Osteocyte (in vitro differentiated cells): ENCODE results near the gene SUCO. TPM values are rescaled to one million over a fixed set of nuclear protein-coding genes. Genes with fewer than 3 reads are reported as not detected.

Experiments
- DNase-seq: peaks from one replicate; pipeline ENCODE4 v3.0.0; 2021; ENCODE audit warnings: mixed read lengths; ENCODE audit not compliant: unreplicated experiment; ENCODE audit errors: extremely low spot score
- H3K27ac Mint-ChIP-seq: one replicate; pipeline ENCODE4 v1.8.0; 2021; ENCODE audit warnings: mild to moderate bottlenecking, mixed read lengths; ENCODE audit not compliant: unreplicated experiment
- H3K27me3 Mint-ChIP-seq: one replicate; pipeline ENCODE4 v1.8.0; 2021; ENCODE audit warnings: mixed read lengths; ENCODE audit not compliant: unreplicated experiment
- H3K36me3 Mint-ChIP-seq: one replicate; pipeline ENCODE4 v1.8.0; 2021; ENCODE audit warnings: mixed read lengths; ENCODE audit not compliant: unreplicated experiment
- H3K4me1 Mint-ChIP-seq: one replicate; pipeline ENCODE4 v1.8.0; 2021; ENCODE audit warnings: mixed read lengths; ENCODE audit not compliant: unreplicated experiment
- H3K4me3 Mint-ChIP-seq: one replicate; pipeline ENCODE4 v1.8.0; 2021; ENCODE audit warnings: mild to moderate bottlenecking, moderate library complexity, mixed read lengths; ENCODE audit not compliant: unreplicated experiment
- H3K9me3 Mint-ChIP-seq: one replicate; pipeline ENCODE4 v1.8.0; 2021; ENCODE audit warnings: mixed read lengths; ENCODE audit not compliant: unreplicated experiment
- CTCF ChIP-seq: fragments of 200-600 bp; sonication (generic); IDR thresholded peaks from 2 replicates; pipeline ENCODE4 v1.5.0; 2021; ENCODE audit warnings: antibody characterized with exemption, mild to moderate bottlenecking, moderate library complexity
- total RNA-seq: library from RNA; stranded (reverse); gene quantifications from 2 replicates; pipeline ENCODE4 v1.2.1, GENCODE V29; 2021

The SUCO gene
- total RNA-seq, 1 donor from 2014 or later: 30.4 TPM

DNA sequence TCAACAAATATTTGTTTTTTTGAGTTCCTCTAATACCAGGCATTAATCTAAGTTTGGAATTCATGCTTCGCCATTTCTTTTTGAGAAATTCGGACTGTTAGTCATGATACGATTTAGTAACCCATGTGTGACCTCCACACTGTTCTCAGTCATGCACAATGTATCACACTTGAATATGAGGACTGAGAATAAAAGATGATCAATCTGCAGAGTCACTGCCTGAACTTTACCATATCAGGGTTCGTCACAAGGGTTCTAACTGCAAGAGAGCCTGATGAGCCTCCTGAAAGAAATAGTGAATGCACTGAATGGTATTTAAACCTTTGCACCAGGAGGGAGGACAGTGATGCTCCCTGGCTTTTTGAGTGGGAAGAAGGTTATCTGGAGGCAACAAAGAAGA is 115.0 kb downstream of the SUCO start:
- Mint-ChIP-seq H3K4me3 (no peak overlapping the region), H3K4me1 (peaks cover 3% of the 10 kb centered on the region), H3K9me3 (no peaks in the 10 kb centered on the region), H3K27ac (no peak overlapping the region), H3K36me3 (no peaks in the 10 kb centered on the region), H3K27me3 (no peaks in the 10 kb centered on the region)
- TF ChIP-seq CTCF: no peak
- no peak for DNase-seq

- Mint-ChIP-seq H3K27me3 (no peaks in the 10 kb centered on the region), H3K4me3 (no peak overlapping the region), H3K9me3 (no peaks in the 10 kb centered on the region), H3K27ac (no peak overlapping the region), H3K4me1 (no peaks in the 10 kb centered on the region), H3K36me3 (no peaks in the 10 kb centered on the region)
- TF ChIP-seq CTCF: no peak
- no peak for DNase-seq
These were observed 117.7 kb downstream of the SUCO start for GRCh38 chr1:172650474-172651193.

- no peak for TF ChIP-seq CTCF
- no peak overlapping the region for H3K4me3 Mint-ChIP-seq
- H3K4me1 Mint-ChIP-seq: no peaks in the 10 kb centered on the region
- no peak overlapping the region for H3K27ac Mint-ChIP-seq
- no peaks in the 10 kb centered on the region for H3K27me3 Mint-ChIP-seq
- H3K36me3 Mint-ChIP-seq: no peaks in the 10 kb centered on the region
- DNase-seq: no peak
- no peaks in the 10 kb centered on the region for H3K9me3 Mint-ChIP-seq
These were observed 120.2 kb downstream of the SUCO start for GRCh38 chr1:172653015-172653709.

DNA sequence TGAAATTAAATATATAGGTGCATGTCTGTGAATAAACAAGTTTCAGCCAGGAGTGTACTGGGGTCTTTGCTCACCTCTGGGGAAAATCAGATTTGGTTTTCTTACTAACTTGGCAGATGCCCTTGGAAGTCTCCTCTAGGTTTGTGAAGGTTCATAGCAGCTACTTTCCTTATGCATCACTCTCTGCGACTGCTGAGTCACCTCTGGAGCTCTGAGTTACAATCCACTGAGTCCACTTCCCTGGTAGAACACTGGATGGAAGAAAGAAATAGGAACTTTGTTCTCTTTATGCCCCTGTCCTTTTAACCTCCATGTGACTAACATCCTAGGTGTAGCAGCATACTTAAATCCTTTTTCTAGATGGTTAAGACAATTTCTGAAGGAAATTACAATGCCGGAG is 121.6 kb downstream of the SUCO start:
- Mint-ChIP-seq H3K36me3 (no peaks in the 10 kb centered on the region), H3K27me3 (no peaks in the 10 kb centered on the region), H3K4me3 (no peak overlapping the region), H3K4me1 (no peaks in the 10 kb centered on the region), H3K27ac (no peak overlapping the region), H3K9me3 (no peaks in the 10 kb centered on the region)
- no peak for DNase-seq
- TF ChIP-seq CTCF: no peak

- no peak for TF ChIP-seq CTCF
- Mint-ChIP-seq H3K36me3 (no peaks in the 10 kb centered on the region), H3K9me3 (no peaks in the 10 kb centered on the region), H3K4me1 (no peaks in the 10 kb centered on the region), H3K27ac (no peak overlapping the region), H3K4me3 (no peak overlapping the region), H3K27me3 (peaks cover 4% of the 10 kb centered on the region)
- no peak for DNase-seq
These were observed 123.6 kb downstream of the SUCO start for GRCh38 chr1:172656576-172656975.
